ENCODE data around the gene CRK. TPM values are rescaled to one million over a fixed set of nuclear protein-coding genes. Genes with fewer than 3 reads are reported as not detected.
"Not testable (repeated sequence)": the region's sequence is repeated elsewhere in the genome, so short reads cannot be mapped to it uniquely, and the experiment has no call there.

The CRK gene
- total RNA-seq, 1 experiment from 2014 or later: 80.5 TPM

DNA sequence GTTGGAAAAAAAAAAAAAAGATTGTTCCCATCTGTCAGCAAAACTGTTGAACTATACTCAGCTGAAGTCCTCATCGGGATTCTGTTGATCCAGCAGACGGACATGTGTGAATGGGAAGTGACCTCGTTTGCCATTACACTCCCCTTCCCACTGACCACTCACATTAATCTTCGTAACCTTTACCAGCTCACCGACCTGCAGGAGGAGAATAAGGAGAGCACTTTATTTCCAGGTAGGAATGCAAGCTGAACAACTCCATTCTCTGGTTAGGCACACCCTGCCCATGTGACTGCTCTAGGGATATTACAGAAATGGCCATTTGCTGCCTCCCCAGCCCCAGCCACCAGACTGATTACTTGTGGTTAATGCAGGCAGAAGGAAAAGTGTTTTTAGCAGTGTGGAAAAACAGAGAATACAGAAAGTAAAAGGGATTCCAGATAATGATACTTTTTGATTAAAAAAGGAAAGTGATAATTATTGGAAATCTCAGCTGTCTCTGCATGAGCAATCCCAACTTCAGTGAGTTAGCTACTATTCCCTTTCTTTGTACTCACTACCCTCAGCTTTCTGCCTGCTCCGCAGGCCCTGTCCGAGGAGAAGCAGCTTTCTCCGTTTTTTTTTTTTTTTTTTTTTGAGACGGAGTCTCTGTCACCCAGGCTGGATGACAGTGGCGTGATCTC, 32.4 kb downstream of the CRK start:
- DNase-seq (ENCODE audit: low spot score): no peak

DNA sequence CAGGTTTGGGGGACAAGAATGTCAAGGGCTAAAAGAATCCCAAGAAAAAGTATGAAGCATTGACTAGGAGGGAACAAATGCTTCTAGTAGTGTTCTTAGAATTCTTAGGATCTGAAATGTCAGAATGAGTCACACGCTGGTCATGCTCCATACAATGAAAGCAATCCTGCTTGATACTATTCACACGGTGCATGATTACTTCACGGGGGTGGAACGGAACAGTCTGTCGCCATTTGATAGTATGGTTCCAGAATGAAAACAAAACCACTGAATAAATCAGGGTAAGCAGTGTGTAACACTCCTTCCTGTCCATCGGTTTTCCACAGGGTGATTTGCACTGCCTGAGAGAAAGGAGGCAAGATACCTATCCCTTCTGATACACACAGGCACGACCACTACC, 33.1 kb downstream of the CRK start:
- DNase-seq (ENCODE audit: low spot score): peak; percentile 80

DNA sequence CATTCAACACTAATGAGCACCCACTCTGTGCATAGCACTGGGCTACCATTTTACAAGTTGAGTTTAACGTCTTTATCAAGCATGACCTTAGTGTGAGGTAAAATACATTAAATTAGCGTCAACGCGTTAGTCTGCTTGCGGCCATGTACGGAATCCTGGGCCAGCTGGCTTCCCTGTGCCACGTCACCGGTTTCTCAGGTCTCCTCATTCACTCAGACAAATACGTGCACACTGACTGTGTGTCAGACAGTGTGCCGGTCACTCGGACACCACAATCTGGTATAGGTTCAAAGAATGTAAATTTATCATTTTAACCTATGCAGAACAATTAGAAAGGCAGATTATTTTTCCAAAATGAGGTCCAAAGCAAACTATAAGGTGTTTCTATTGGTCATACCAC, 34.6 kb downstream of the CRK start:
- DNase-seq (ENCODE audit: low spot score): no peak

DNA sequence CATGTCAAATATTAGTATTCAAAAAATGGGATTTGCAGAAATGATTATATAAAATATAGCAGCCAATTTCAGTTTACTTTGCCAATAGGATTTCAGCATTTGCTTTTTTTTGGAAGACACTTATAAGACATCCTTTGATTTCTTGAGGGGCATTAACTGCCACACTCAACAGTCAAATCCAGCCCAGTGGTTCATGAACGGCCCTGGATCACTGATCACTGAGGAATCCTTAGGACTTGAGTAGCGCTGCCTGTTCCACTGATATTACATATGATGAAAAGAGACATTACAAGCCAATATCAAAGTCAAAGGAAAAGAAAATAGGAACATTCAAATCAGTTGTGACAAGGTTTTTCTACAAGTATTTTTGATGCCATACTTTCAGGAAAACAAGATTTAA, 35.1 kb downstream of the CRK start:
- DNase-seq (ENCODE audit: low spot score): no peak

DNA sequence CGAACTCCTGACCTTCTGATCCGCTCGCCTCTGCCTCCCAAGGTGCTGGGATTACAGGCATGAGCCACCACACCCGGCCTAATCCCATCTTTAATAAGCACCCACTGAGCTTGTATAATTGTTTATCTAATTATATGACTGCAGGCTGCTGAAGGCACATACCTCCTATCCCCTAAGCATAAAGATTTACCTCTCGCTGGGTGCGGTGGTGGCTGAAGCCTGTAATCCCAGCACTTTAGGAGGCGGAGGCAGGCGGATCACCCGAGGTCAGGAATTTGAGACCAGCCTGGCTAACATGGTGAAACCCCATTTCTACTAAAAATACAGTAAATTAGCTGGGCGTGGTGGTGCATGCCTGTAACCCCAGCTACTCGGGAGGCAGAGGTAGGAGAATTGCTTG, 35.9 kb downstream of the CRK start:
- no peak for DNase-seq (ENCODE audit: low spot score)

DNA sequence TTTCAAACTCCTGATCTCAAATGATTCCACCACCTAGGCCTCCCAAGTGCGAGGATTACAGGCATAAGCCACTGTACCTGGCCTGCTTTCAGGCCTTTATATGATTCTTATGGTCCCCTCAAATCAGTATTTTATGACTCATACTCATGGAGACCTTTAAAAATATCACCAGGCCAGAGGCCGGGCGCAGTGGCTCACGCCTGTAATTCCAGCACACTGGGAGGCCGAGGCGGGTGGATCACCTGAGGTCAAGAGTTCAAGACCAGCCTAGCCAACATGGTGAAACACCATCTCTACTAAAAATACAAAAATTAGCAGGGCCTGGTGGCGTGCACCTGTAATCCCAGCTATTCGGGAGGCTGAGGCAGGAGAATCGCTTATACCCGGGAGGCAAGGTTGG, 37.6 kb downstream of the CRK start:
- not testable (repeated sequence) for DNase-seq (ENCODE audit: low spot score)

DNA sequence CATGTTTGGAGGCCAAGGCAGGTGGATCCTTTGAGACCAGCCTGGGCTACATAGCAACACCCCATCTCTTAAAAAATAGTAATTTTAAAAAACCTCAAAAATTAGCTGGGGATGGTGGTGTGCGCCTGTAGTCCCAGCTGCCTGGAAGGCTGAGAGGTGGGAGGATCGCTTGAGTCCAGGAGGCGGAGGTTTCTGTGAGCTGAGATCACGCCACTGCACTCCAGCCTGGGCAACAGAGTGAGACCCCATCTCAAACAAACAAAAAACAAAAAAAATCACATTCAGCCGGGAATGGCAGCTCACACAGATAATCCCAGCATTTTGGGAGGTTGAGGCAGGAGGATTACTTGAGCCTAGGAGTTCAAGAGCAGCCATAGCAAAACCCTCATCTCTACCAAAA, 39.6 kb downstream of the CRK start:
- DNase-seq (ENCODE audit: low spot score): no peak

DNA sequence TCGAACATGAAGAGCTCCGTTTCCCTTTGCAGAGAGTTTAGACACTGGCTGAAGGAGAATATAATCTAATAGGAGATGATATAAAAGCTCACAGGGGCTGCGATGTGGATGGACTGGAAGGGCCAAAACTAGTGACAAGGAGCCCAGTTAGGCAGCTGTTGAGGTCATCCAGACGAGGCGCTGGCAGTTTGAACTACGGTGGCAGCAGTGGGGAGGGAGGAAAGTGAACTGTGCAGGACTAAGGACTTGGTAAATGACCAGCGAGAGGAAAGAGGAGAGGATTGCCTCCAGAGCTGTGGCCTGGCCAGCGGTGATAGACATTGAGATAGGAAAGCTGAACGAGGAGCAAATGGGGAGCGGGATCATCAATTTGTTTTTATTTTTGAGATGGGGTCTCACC, 41.4 kb downstream of the CRK start:
- DNase-seq (ENCODE audit: low spot score): no peak

DNA sequence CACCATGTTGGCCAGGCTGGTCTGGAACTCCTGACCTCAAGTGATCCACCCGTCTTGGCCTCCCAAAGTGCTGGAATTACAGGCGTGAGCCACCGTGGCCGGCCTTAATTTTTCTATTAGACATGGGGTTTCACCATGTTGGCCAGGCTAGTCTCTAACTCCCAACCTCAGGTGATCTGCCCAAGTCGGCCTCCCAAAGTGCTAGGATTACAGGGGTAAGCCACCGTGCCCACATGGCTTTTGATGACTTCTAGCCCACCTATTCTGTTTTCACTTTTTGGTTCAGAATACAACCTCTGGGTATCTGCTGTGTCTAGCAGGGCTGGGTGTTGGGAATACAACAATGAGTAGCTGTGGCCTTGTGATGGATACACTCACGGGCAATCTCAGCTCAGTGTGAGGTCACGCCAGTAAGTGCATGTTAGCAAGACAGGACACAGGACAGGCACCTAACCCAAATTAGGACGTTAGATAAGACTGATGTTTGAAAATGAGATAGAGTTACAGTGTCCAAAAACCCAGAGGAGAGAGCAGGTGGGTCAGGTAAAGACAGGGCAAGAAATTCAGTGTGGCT, 41.9 kb downstream of the CRK start:
- no peak for DNase-seq (ENCODE audit: low spot score)

DNA sequence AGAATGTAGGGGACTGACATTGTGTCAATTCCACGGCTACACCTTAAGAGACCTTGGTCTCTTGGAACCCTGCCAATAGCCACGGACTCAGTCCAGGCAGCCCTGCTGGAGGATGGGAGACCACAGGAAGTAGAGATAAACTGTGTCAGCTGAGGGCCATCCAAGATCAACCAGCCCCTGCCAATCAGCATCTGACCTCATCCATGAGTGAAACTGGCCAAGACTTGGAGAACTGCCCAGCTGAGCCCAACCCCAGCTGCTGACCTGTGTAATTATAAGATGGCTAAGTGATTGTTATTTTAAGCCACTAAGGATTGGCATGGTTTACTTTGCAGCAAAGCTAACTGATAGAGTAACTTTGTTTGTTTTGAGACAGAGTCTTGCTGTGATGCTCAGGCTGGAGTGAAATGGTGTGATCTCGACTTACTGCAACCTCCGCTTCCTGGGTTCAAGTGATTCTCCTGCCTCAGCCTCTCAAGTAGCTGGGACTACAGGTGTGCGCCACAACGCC, 42.7 kb downstream of the CRK start:
- DNase-seq (ENCODE audit: low spot score): peak; percentile 89

DNA sequence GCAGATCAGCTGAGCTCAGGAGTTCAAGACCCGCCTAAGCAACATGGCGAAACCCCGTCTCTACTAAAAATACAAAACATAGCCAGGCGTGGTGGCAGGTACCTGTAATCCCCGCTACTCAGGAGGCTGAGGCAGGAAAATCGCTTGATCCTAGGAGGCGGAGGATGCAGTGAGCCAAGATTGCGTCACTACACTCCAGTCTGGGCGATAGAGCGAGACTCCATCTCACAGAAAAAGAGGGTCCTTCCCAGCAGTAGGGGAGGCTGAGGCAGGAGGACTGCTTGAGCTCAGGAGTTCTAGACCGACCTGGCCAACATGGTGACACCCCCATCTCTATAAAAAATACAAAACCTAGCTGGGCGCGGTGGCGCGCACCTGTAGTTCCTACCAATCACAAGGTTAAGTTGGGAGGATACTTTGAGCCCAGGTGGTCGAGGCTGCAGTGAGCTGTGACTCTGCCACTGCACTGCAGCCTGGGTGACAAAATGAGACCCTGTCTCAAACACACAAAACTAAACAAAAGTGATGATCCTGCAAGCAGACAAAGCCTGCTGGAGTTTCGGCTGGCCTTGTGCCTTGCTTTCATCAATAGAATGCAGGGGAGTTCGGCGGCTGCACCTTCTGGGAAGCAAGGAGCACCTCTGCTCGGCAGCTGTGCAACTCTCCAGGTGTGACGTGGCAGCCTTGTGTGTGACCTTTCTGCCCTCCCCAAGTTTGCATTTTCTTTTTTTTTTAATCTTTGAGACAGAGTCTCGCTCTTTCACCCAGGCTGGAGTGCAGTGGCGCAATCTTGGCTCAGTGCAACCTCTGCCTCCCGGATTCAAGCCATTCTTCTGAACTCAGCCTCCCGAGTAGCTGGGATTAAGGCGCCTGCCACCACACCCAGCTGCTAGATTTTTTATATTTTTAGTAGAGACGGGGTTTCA, 43.6 kb downstream of the CRK start:
- no peak for DNase-seq (ENCODE audit: low spot score)

DNA sequence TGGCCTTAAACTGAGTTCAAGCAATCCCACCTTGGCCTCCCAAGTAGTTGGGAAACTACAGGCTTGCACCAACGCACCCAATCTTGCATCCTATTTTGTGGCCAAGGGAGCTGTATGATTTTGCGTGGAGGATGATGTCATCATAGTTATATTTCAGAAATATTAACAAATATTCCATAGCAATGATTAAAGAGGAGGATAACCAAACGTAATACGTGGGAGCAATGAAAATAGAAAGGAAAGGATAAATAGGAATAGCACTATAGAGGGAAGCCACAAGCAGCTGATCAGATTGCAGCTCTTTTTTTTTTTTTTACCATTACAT, 53.8 kb downstream of the CRK start:
- no peak for DNase-seq (ENCODE audit: low spot score)

DNA sequence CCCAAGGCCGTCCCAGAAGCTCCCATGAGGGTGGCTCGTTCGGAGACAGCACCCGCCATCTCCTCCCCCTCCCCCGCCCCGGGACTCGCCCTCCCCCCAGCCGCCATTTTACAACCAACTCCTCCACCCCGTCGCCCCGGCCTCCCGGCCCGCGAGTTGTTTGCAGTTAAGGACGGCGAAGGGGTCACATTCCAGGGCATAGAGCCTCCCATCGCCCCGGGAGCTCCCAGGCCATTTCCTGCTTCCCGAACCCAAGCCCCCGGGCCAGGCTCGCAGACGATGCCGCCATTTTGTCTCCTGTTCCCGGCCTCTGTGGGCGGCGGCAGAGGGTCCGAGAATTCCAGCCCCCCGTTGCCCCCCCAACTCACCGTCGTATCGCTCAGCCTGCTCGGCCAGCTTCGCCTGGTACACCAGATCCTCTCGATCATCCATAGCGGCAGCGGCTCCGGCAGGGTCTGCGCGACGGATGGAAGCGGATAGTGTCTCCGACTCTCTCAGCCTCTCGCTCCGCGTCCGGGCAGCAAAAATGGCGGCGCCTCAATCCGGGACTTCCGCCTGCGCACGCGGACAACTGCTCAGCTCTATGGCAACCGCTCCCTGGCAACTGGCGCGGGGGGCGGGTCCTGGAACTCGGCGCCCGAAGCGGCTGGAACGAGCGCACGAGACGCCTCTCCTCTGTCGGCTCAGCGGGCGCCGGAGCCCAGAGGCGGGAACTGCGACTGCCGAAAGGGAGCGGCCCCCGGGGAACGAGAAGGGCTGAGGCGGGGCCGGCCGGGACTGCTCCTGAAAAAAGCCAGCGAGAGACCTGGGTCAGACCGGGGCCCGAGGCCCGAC, 56.1 kb downstream of the CRK start, which contains the start of gene YWHAE:
Gene YWHAE, minus strand, starts transcription at position 544 of the 834 bp plus-strand sequence. Its CDS starts 112 bp downstream, at position 432.
- peak; percentile 95 for DNase-seq (ENCODE audit: low spot score)

DNA sequence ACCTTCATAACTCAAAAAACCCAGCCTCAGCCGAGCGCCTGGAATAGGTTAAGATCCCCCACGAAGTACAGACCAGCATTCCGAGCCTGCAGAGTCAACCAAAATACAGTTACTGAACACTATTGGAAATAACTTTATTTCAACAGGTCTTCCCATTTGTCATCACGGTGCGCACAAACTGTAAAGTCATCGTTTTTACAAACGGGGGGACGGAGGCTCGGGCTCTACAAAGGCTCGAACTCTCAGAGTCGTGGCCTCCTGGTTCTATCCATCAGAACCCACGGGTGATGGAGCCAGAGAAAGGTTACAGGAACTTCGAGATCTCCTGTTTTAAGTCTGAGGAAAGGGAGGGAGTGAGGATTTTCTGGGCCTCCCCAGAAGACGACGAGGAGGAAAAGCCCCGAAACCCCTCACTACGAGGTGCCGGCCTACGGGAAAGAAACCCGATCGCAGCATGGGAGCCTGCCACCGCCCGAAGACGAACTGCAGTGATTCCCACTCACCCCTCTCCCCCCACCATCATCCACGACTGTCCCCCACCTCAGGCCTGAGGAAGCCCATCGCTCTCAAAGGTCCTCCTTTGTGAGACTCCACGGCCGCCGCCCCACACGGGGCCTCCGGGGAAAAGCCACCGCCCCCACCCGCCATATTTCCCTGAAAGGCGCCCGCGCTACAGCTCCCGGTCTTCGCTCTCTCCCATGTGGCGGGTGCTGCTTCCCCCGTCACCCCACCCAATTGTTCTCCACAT, 56.9 kb downstream of the CRK start:
- DNase-seq (ENCODE audit: low spot score): peak; percentile 19

DNA sequence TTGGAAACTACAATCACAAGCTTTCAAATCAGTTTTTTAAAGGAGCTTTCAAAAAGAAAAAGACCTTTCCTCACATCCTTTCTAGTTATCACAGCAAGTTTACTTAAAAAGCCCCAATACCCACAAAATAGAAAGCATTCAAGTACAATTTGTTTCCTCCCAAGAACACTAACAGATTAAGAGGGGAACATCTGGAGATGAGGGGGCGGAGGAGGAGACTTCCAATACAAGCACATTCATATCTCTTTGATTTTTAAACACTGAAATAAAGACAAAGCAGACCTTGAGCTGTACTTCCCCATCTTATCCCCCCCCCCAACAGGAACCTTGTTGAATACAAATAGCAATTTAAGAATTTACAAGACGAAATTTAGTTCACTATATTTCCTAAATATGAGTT, 58.0 kb downstream of the CRK start:
- no peak for DNase-seq (ENCODE audit: low spot score)

DNA sequence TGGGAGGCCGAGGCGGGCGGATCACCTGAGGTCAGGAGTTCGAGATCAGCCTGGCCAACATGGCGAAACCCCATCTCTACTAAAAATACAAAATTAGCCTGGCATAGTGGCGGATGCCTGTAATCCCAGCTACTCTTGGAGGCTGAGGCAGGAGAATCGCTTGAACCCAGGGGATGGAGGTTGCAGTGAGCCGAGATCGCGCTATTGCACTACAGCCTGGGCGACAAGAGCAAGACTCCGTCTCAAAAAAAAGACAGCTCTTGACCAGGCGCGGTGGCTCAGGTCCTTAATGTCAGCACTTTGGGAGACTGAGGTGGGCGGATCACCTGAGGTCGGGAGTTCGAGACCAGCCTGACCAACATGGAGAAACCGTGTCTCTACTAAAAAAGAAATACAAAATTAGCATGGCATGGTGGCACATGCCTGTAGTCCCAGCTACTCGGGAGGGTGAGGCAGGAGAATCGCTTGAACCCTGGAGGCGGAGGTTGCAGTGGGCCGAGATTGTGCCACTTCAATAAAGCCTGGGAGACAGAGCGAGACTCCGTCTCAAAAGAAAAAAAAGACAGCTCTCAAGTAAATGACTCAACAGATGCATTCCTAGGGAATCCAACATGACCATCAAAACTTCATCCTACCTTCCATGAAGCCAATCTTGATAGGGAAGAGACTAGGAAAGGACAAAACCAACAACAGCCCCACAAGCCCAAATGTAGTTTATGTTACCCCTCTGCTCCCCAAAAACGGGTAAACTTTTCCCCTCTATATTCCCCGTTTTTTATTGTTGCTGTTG, 60.0 kb downstream of the CRK start:
- not testable (repeated sequence) for DNase-seq (ENCODE audit: low spot score)

DNA sequence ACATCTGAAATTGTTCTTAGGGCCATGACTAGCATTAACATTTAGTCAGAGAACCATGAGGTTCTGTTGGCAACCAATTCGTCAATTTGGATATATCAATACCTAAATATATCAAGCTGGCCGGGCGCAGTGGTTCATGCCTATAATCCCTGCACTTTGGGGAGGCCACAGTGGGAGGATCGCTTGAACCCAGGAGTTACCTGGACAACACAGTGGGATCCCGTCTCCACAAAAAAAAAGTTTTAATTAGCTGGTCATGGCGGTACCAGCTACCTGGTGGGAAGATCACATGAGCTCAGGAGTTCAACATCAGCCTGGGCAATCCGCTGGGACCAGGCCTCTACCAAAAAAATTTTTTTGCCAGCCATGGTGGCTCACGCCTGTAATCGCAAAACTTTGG, 64.5 kb downstream of the CRK start:
- no peak for DNase-seq (ENCODE audit: low spot score)

DNA sequence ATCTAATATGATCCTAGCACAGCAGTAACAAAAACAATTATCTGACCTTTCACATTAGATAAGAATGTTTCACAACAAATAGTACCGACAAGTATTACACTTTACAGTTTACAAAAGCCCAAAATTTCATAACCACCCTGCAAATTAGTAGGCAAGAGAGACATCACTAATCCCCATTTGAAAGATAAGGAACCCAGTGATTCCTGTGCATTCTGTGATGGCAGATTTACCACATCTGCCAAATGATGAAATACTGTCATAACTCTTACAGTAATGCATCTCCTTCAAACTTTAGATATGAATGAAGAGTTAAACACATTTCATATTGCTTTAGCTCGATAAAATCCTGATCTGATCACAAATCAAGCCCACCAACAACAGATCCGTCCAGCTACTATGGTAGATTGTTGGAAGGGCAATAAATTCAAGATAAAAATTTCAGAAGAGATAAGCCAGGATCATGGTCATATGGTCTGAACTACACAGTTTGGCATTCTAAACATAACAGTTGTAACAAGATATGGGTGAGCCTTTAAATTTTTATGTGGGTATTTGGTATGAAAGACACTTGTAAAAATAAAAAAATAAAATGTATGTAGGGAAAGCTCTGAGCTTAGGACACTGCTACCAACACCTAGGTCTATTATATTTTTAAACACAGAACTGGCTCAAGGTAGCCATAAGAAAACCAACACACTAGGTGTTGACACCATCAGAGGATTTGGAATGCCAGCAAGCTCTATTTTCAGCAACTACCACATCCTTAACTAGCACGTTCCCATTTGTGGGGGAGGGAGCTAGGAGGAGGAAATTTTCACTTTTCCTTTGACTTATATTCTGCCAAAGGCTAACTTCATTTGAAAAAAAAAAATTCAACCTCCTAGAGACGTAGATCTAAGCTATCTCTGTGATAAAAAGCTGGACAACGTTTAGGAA, 65.3 kb downstream of the CRK start:
- DNase-seq (ENCODE audit: low spot score): no peak

Measured in H4 (cell line).